Brain pericyte (primary cell): ENCODE measurements around the gene TCP11L1.
"Not testable (repeated sequence)": the region's sequence is repeated elsewhere in the genome, so short reads cannot be mapped to it uniquely, and the experiment has no call there.

Source experiments
- DNase-seq: peaks from one replicate; pipeline ENCODE4 v3.0.0-alpha.2; 2012; ENCODE audit warnings: low read depth, low spot score

Gene TCP11L1

GRCh38 chr11:33028537-33028914, 10.8 kb upstream of the TCP11L1 start:
- DNase-seq = no peak

DNA sequence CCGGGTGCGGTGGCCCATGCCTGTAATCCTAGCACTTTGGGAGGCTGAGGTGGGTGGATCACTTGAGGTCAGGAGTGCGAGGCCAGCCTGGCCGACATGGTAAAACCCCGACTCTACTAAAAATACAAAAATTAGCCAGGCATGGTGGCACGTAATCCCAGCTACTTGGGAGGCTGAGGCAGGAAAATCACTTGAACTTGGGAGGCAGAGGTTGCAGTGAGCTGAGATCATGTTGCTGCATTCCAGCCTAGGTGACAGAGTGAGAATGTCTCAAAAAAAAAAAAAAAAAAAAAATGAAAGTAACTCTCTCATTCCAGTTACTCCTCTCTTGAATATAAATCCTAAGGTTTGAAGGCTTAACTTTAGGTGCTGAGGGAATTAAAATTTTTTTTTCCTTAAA, 10.2 kb upstream of the TCP11L1 start:
- not testable (repeated sequence) for DNase-seq

DNA sequence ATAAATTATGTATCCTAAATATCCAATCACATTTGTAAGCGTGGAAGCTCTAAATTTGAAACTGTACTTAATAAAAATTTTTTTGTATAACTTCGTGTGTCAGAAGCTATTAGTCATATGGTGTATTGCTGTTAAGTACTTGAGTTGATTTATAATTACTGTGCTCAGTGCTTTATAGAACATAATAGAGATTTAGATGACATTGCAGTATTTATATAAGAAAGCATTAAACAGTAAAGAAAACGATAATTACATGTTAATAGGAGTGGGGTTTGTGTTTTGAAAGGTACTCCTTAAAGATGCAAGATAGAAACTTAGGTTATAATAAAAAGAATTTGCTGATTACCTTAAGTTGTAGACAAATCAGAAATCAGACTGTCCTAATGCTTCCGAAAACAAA, 5.9 kb upstream of the TCP11L1 start:
- DNase-seq = no peak

- no peak for DNase-seq
Observed at GRCh38 chr11:33035011-33035410, 4.4 kb upstream of the TCP11L1 start.

GRCh38 chr11:33040033-33040861, 875 bp downstream of the TCP11L1 start:
- DNase-seq = no peak

DNA sequence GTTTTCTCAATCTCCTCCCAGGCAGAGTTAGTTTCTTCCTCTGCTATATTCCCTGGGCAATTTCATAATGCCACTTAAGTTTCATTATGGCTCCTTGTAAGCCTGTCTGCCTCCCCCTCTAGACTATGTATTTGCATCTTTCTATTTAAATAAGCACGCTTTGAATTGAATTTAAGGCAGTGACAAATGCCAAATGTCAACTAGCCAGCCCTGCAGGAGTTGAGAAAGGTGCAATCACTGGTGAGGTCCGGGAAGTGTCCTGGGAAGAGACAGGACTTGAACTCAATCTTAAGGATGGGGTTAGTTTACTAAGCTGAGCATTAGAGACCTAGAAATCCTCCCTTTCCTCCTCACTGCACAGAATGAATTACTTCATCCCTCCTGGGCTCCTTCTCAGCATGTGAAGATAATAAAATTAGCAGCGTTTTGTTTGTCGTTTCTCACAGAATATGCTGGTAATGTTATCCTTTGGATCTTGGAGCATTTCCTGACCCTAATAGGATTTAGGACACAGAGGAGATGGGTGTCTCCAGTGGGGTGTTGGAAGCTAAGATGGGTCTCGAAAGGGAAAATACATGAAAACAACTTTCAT, 1.6 kb downstream of the TCP11L1 start:
- DNase-seq = no peak

DNA sequence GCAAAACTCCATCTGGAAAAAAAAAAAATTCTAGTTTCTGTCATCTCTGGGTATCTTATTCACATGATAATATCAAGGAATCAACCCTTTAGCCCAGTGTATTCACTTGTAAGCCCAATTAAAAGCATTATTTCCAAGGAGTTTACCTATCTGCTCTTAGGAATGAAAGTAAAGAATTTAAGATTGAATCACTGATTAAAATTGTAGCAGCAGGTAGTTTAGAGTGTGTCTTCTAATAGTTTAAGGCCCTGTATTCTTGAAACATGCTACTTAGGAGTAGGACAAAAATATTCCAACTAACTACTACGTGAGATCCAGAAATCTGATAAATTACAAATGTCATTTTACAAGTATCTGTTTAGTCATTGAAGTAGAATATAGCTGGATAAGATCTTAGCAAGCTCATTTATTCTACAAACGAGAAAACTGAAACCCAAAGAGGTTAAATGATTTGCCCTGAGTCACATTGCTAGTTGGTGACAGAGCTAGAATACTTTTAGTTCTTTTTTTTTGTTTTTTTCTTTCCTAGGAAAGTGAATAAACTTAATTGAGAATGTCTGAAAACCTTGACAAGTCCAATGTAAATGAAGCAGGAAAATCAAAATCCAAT, 4.0 kb downstream of the TCP11L1 start:
- DNase-seq = no peak

DNA sequence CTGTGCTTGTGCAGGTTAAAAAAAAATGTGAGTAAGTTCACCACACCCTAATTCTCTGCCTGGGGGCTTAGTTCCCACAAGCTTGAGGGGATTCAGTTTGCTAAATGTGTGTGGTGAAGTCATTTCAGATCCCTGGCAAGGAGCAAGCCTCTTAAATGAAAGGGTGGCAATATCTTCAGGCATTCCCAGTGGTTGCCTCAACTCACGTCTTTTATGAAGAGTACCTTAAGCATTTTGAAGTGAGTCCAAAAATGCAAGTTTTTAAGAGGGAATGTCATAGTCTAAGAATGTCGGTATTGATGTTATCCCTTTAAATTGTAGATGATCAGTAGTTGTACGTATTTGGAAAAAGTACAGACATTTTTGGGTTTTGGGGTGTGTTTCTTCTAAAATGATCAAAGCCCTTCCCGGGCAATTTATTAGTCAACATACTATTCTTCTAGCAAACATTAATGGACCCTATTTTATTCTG, 4.9 kb downstream of the TCP11L1 start:
- no peak for DNase-seq

DNA sequence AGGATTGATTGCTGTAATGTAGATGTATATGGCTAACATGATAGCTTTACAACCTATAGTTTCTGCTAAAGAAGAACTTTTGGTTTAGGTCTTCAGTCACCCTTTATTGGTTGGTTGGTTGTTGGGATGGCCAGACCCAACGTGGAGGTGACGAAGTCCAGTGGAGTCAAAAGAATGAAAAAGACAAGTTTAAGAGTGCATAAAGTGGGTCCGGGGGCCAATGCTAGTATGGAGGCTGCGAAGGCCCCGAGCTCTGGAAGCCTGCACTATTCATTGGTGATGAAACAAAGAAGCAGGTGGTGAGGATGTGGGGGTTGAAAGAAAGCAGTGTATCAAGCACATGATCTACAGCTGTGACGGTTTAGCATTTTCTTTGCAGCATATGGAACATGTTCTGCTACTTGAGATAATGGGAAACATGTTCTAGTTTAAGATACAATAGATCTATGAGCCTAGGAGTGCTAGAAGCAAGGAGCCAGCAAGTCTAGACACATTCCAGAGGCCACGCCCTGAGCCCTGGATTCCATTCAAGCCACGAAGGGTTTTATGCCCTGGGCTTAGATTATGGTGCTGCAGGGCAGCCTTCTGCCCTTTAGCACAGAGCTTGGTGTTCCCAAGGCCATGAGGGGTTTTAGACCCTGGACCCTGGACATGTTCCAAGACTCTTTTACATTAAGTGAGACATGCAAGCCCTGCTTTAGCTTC, 6.3 kb downstream of the TCP11L1 start:
- DNase-seq = no peak

DNA sequence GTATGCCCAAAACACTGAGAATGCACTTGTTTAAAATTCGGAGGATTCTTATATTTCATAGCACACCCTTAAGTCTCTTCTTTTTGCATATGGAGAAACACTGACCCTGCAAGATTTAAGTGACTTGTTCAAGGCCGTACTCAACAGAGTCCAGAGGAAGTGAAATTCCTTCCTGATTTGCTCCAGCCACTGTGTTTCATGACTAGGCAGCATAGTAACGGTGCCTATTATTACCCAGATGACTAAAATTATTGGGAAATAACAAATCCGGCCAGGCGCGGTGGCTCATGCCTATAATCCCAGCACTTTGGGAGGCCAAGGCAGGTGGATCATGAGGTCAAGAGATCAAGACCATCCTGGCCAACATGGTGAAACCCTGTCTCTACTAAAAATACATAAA, 9.3 kb downstream of the TCP11L1 start:
- DNase-seq = not testable (repeated sequence)

DNA sequence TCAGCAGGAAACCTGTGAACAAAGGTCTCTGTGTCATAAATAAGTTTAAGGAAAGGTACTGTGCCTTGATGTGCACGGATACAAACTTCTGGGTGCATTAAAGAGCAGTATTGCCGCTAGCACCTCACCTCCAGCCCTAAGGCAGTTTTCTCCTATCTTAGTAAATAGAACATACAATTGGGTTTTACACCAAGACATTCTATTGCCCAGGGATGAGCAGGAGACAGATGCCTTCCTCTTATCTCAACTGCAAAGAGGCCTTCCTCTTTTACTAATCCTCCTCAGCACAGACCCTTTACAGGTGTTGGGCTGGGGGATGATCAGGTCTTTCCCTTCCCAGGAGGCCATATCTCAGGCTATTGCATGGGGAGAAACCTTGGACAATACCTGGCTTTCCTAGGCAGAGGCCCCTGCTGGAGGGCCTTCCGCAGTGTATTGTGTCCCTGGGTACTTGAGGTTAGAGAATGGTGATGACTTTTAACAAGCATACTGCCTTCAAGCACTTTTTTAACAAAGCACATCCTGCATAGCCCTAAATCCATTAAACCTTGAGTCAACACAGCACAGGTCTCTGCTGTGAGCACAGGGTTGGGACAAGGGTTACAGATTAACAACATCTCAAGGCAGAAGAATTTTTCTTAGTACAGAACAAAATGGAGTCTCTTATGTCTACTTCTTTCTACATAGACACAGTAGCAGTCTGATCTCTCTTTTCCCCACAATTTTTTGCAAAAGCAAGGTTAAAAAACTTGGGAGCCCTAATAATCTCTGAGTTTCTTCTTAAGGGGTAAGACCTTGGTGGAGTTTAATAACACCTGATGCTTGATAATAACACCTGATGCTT, 10.4 kb downstream of the TCP11L1 start:
- DNase-seq = not testable (repeated sequence)

- no peak for DNase-seq
Observed at GRCh38 chr11:33052231-33052630, 12.9 kb downstream of the TCP11L1 start.

DNA sequence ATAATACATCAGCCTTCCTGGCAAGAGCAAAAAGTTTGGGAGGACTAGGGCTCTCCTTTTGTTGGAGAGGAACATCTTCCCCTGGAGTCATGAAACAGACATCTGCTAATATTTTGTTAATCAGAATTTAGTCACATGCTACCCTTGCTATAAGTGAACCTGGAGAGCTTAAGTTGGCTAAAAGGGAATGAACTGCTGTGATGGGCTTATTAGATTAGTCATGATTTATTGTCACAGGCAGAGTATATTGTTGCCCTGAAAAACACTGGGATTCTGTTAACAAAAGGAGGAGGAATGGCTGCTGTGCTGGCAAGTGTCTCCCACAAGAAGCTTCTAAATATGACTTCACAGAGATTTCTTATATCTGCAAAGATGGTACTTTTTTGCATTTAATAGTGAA, 16.0 kb downstream of the TCP11L1 start:
- no peak for DNase-seq

GRCh38 chr11:33057284-33057683, 17.9 kb downstream of the TCP11L1 start:
- DNase-seq = no peak

GRCh38 chr11:33059331-33060007, 20.1 kb downstream of the TCP11L1 start:
- DNase-seq = no peak

DNA sequence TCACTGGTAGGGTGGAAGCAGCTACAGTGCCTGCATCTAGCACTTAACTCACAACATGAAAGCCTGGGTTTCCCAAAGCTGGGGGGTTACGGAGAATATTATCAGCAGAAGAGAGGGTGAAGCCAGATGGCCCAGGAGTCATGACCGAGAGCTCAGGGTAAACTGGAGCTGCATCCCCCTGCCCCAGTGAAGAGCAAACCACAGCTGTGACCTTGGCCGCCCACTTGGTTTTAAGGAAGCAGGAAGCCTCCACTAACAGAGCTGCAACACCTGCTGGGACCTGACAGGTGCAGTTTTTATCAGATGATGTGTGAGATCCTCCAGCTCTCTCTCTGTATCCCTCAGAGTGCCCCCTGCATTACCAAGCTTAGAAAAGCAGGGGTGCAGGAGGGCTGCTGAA, 20.9 kb downstream of the TCP11L1 start:
- no peak for DNase-seq

DNA sequence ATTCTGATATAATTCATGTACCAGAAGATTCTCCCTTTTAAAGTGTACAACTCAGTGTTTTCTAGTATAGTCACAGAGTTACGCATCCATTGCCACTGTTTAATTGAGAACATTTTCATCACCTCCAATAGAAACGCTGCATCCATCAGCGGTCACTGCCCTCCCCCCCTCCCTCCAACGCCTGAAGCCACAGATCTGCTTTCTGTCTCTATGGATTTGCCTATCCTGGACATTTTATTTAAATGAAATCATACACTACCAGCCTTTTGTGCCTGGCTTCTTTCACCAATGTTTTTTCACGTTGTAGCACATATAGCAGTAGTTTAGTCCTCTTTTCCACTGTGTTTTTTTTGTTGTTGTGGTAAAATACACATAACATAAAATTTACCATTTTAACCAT, 22.8 kb downstream of the TCP11L1 start:
- no peak for DNase-seq

GRCh38 chr11:33063326-33063881, 24.0 kb downstream of the TCP11L1 start:
- no peak for DNase-seq

- DNase-seq = no peak
Observed at GRCh38 chr11:33064033-33064825, 24.9 kb downstream of the TCP11L1 start.

- no peak for DNase-seq
Observed at GRCh38 chr11:33064866-33065265, 25.5 kb downstream of the TCP11L1 start.
